ENCODE results near the gene ABI2.
"Not testable (repeated sequence)": the region's sequence is repeated elsewhere in the genome, so short reads cannot be mapped to it uniquely, and the experiment has no call there.

Gene ABI2
- 4.7 to 28.9 (median 18.1) reads per million in 18 experiments for total RNA-seq

GRCh38 chr2:203327901-203328759, at the start of gene ABI2:
Gene ABI2 (plus strand): TSS chr2:203328394. CDS start chr2:203328515, 121 bp downstream.
- DNase-seq, result peak; percentile 58 to 69

- no peak for DNase-seq
These were observed 48.9 kb upstream of the ABI2 start for GRCh38 chr2:203279288-203279687.

DNA sequence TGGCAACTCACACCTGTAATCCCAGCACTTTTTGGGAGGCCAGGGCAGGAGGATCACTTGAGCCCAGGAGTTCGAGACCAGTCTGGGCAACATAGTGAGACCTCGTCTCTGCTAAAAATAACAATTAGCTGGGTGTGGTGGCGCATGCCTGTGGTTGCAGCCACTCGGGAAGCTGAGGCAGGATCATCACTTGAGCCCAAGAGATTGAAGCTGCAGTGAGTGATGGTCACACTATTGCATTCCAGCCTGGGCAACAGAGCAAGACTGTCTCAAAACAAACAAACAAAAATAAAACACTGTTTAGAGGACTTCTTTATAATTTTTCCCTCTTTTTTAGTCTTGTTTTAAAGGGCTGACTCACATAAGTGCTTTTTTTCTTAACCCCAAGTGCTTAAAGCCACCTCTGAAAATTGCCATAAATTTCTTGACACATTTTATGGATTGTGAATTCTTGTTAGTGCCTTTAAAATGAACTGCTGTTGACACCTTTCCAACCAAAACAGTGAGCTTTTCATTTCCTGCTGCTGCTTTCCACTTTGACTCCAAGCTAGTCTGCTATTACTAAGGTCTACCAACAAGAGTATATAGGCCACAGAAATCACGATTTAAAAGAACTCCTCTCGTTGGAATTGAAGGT, 47.6 kb upstream of the ABI2 start:
- DNase-seq, result no peak

DNA sequence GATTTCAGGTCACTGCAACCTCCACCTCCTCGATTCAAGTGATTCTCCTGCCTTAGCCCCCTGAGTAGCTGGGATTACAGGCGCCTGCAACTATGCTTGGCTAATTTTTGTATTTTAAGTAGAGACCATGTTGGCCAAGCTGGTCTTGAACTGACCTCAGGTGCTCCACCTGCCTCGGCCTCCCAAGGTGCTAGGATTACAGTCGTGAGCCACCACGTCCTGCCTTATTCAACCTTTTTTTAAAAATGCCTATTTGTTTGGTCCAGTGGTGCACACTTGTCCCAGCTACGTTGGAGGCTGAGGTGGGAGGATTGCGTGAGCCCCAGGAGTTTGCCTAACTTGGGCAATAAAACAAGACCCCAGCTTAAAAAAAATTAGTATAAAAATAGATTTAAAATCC, 46.1 kb upstream of the ABI2 start:
- DNase-seq, result no peak

- no peak for DNase-seq
These were observed 41.7 kb upstream of the ABI2 start for GRCh38 chr2:203286532-203286931.

DNA sequence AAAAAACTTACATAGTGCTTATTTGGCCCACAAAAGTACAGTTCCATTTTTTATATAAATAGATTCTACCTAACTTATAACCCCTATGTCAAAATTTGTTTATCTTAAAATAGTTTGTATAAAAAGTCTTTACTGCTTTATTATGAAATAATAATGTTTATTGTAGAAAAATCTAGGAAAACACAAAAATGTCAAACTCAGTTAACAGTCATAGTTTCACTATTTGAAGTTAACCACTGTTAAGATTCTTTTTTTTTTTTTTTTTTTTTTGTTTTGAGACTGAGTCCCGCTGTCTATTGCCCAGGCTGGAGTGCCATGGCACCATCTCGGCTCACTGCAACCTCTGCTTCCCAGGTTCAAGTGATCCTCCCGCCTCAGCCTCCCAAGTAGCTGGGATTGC, 26.5 kb upstream of the ABI2 start:
- no peak for DNase-seq

DNA sequence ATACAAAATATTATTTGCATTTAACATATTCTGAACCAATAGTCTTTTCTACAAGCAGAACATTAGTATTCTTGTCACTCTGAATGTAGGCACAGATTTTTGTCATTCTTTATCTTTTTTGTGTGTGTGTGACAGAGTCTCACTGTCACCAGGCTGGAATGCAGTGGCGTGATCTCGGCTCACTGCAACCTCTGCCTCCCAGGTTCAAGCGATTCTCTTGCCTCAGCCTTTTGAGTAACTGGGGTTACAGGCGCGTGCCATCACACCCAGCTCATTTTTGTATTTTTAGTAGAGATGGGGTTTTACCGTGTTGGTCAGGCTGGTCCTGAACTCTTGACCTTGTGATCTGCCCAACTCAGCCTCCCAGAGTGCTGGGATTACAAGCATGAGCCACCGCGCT, 25.6 kb upstream of the ABI2 start:
- DNase-seq, result not testable (repeated sequence)

- DNase-seq, result no peak
These were observed 17.3 kb upstream of the ABI2 start for GRCh38 chr2:203310688-203311436.

GRCh38 chr2:203326356-203326755, 1.8 kb upstream of the ABI2 start:
- DNase-seq, result no peak

DNA sequence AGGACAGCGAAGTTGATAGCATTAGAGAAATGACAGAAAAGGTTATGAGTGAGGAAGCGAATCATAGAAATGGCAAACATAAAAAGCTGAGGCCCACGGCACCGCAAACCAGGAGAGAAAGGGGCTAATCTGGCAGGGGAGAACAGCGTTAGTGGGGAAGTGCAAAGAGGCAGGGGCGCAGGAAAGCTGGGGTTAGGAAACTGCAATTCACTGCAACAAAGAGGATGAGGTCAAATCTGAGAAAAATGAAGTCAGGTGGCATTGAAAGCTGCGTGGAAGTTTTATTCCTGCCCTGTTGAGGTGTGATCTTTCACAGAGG, 653 bp upstream of the ABI2 start:
- no peak for DNase-seq

DNA sequence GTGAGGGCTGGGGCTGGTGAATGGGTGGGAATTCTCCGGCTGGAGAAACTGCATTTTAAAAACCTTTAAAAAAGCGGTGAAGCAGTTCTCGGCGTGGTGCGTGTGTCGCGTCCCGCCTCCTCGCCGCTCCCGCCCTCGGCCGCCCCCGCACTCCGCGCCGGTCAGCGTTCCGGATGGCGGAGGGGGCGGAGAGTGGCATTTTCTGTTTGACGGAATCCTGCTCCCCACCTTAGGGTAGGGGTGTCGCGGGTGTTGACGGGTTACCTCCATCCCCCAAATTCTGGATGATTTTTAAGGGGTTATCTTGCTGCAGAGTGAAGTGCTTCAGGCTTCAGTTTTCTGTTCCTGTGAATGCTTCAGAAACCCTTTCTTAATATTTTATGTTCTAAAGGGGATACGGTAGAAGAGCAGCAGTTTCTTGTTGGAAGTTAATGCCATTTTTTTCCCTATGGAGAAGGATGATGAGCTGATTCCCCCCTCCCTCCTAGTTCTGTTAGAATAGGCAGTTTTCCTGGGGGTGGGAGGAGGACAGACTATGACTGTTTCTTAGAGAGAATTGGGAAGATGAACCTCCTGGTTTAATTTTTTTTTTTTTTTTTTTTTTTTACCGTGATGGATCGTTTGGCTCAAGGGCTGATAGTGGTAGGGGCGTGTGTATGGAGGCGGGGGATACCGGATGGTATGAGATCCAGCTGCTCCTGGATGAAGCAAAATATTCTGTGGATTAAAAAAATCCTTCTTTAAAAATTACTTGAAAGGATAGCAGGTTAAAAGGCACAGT, 756 bp downstream of the ABI2 start:
- peak; percentile 7 to 29 for DNase-seq

DNA sequence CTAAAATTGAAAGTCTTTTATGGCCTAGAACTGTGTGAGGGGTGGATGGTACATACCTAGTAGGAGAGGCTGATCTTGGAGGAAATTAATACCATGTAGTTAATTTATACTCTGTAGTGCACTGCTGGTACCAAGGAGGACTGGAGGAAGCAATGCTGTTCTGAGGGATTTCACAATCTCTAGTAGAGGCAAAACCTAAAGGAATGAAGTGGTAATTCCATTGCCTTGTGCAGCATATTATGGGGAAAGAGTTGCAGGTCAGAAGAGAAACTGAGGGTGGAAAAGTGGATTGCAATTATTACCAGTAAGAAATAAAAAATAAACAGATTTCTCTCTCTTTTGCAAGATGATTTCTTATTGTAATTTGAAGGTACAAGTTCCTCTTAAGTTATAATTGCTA, 2.2 kb downstream of the ABI2 start:
- peak in 1 of 2 donors; percentile 2 for DNase-seq

GRCh38 chr2:203338322-203338721, 10.1 kb downstream of the ABI2 start:
- DNase-seq, result no peak

GRCh38 chr2:203340791-203341487, 12.7 kb downstream of the ABI2 start:
- no peak for DNase-seq

DNA sequence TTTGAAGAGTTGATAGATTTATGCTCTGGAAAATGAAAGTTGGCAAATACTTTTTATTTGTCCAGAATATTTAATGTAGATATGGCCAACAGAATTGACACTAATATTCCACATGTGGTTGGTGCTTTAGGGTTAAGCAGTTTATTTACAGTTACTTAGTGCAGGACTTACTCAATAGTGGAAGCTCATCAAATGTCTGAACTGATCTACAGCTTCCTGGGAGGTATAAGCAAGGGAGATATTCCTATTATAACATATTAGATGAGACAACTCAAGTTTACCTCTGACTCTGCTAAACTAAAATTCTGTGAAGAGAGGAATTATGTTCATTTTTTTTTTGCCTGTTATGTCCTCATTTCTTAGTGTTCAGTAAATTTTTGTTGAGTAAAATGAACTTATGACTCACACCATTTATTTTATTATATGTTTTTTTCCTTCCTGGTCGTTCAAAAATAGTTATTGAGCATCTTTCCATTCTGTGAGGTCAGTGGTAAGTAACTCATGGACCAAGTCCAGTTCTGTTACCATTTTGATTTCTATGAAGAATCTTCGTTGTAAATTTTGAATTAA, 13.6 kb downstream of the ABI2 start:
- DNase-seq, result no peak

GRCh38 chr2:203342374-203342773, 14.2 kb downstream of the ABI2 start:
- DNase-seq, result not testable (repeated sequence)

DNA sequence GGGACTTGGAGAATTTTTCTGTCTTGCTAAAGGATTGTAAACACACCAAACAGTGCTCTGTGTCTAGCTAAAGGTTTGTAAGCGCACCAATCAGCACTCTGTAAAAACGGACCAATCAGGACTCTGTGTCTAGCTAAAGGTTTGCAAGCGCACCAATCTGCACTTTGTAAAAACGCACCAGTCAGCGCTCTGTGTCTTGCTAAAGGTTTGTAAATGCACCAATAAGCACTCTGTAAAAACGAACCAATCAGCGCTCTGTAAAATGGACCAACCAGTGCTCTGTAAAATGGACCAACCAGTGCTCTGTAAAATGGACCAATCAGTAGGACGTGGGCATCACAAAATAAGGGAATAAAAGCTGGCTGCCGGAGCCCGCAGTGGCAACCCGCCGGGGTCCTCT, 16.5 kb downstream of the ABI2 start:
- DNase-seq, result no peak

- no peak for DNase-seq
These were observed 18.4 kb downstream of the ABI2 start for GRCh38 chr2:203346612-203347011.

- DNase-seq, result no peak
These were observed 19.2 kb downstream of the ABI2 start for GRCh38 chr2:203347375-203347774.

DNA sequence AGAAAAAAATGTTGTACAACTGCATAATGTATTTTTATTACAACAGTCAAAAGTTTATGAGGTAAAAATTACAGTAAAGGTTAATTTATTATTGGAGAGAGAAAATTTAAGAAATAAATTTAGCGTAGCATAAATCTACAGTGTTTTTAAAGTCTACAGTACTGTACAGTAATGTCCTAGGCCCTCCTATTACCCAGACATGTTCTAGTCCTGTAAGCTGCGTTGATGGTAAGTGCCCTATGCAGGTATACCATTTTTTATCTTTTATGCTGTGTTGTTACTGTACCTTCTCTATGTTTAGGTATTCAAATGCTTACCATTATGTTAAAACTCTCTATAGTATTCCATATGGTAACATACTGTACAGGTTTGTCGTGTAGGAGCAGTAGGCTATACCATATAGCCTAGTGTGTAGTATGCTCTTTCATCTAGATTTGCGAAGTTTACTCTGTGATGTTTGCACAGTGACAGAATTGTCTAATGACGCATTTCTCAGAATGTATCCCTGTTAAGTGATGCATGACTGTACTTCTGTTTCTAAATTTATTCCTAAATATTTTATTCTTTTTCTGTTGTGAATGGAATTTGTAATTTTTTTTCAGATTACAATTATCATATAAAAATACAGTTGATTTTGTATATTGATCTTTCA, 24.5 kb downstream of the ABI2 start:
- no peak for DNase-seq

GRCh38 chr2:203354966-203355365, 26.8 kb downstream of the ABI2 start:
- no peak for DNase-seq
